KMS-11 (cell line): ENCODE measurements around the gene AJUBA.

Experiments used
- H2AFZ ChIP-seq: fragments of 200-600 bp; sonication (generic); 2 replicates; pipeline ENCODE4 v1.6.1; 2016; ENCODE audit warnings: antibody characterized with exemption, mixed run types, low read depth
- H3K27ac ChIP-seq: fragments of 200-600 bp; sonication (generic); 2 replicates; pipeline ENCODE4 v1.6.1; 2016; ENCODE audit warnings: mild to moderate bottlenecking, mixed run types
- H3K27me3 ChIP-seq: fragments of 200-600 bp; sonication (generic); 2 replicates; pipeline ENCODE4 v1.6.1; 2017; ENCODE audit warnings: mild to moderate bottlenecking, low read depth, mixed run types, moderate library complexity; ENCODE audit not compliant: insufficient read depth
- H3K36me3 ChIP-seq: fragments of 200-600 bp; sonication (generic); 2 replicates; pipeline ENCODE4 v1.6.1; 2017; ENCODE audit warnings: mild to moderate bottlenecking, mixed run types; ENCODE audit not compliant: insufficient read depth
- H3K4me1 ChIP-seq: fragments of 200-600 bp; sonication (generic); 2 replicates; pipeline ENCODE4 v1.6.1; 2016; ENCODE audit warnings: mild to moderate bottlenecking, low read depth, mixed run types; ENCODE audit not compliant: poor library complexity, severe bottlenecking
- H3K4me2 ChIP-seq: fragments of 200-600 bp; sonication (generic); 2 replicates; pipeline ENCODE4 v1.7.0; 2016; ENCODE audit warnings: mild to moderate bottlenecking, mixed run types
- H3K4me3 ChIP-seq: fragments of 200-600 bp; sonication (generic); IDR thresholded peaks from 2 replicates; pipeline ENCODE4 v1.6.1; 2017; ENCODE audit warnings: low read depth, low read length, mixed read lengths; ENCODE audit not compliant: insufficient read depth
- H3K79me2 ChIP-seq: fragments of 200-600 bp; sonication (generic); 2 replicates; pipeline ENCODE4 v1.6.1; 2016; ENCODE audit warnings: low read depth, mixed run types; ENCODE audit not compliant: insufficient read depth
- H3K9ac ChIP-seq: fragments of 200-600 bp; sonication (generic); 2 replicates; pipeline ENCODE4 v1.6.1; 2016; ENCODE audit warnings: mild to moderate bottlenecking, mixed run types
- H4K20me1 ChIP-seq: fragments of 200-600 bp; sonication (generic); 2 replicates; pipeline ENCODE4 v1.6.1; 2016; ENCODE audit warnings: mild to moderate bottlenecking, mixed run types; ENCODE audit not compliant: insufficient read depth
- TF ChIP-seq, protein P1 (sequence below): fragments of 200-600 bp; sonication (generic); conservative IDR thresholded peaks from 2 replicates; pipeline ENCODE4 v1.6.1; 2017; ENCODE audit warnings: low read depth, mild to moderate bottlenecking, antibody characterized with exemption, low read length, moderate library complexity, mixed read lengths

AJUBA gene

GRCh38 chr14:22980672-22981089 is 1.7 kb downstream of the AJUBA start:
- Histone ChIP-seq H3K79me2 (no peaks in the 10 kb centered on the region), H2AFZ (no peak overlapping the region; the same call in 1 of the 2 replicates), H3K4me2 (no peak overlapping the region), H3K27me3 (no peaks in the 10 kb centered on the region), H3K27ac (no peak overlapping the region), H4K20me1 (no peaks in the 10 kb centered on the region), H3K4me1 (no peaks in the 10 kb centered on the region), H3K4me3 (no peak overlapping the region), H3K9ac (no peak overlapping the region), H3K36me3 (no peaks in the 10 kb centered on the region)
- TF ChIP-seq, protein P1, sequence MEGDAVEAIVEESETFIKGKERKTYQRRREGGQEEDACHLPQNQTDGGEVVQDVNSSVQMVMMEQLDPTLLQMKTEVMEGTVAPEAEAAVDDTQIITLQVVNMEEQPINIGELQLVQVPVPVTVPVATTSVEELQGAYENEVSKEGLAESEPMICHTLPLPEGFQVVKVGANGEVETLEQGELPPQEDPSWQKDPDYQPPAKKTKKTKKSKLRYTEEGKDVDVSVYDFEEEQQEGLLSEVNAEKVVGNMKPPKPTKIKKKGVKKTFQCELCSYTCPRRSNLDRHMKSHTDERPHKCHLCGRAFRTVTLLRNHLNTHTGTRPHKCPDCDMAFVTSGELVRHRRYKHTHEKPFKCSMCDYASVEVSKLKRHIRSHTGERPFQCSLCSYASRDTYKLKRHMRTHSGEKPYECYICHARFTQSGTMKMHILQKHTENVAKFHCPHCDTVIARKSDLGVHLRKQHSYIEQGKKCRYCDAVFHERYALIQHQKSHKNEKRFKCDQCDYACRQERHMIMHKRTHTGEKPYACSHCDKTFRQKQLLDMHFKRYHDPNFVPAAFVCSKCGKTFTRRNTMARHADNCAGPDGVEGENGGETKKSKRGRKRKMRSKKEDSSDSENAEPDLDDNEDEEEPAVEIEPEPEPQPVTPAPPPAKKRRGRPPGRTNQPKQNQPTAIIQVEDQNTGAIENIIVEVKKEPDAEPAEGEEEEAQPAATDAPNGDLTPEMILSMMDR = no peak

- no peaks in the 10 kb centered on the region for H3K36me3 ChIP-seq
- H3K4me2 ChIP-seq = no peak overlapping the region
- no peak overlapping the region for H3K4me3 ChIP-seq
- no peak overlapping the region for H2AFZ ChIP-seq
- H3K27ac ChIP-seq = no peak overlapping the region
- H3K9ac ChIP-seq = no peak overlapping the region
- H3K4me1 ChIP-seq = no peaks in the 10 kb centered on the region
- no peaks in the 10 kb centered on the region for H4K20me1 ChIP-seq
- H3K79me2 ChIP-seq = no peaks in the 10 kb centered on the region
- H3K27me3 ChIP-seq = no peaks in the 10 kb centered on the region
- TF ChIP-seq, protein P1 = no peak
These were observed 2.5 kb downstream of the AJUBA start for GRCh38 chr14:22979748-22980392.

GRCh38 chr14:22978981-22979671 is 3.2 kb downstream of the AJUBA start:
- no peak overlapping the region for H3K4me2 ChIP-seq
- H3K79me2 ChIP-seq = no peaks in the 10 kb centered on the region
- TF ChIP-seq, protein P1 = no peak
- H3K36me3 ChIP-seq = no peaks in the 10 kb centered on the region
- H3K9ac ChIP-seq = no peak overlapping the region
- no peaks in the 10 kb centered on the region for H3K4me1 ChIP-seq
- no peak overlapping the region for H3K27ac ChIP-seq
- H2AFZ ChIP-seq = no peak overlapping the region
- no peak overlapping the region for H3K4me3 ChIP-seq
- H4K20me1 ChIP-seq = no peaks in the 10 kb centered on the region
- H3K27me3 ChIP-seq = no peaks in the 10 kb centered on the region

DNA sequence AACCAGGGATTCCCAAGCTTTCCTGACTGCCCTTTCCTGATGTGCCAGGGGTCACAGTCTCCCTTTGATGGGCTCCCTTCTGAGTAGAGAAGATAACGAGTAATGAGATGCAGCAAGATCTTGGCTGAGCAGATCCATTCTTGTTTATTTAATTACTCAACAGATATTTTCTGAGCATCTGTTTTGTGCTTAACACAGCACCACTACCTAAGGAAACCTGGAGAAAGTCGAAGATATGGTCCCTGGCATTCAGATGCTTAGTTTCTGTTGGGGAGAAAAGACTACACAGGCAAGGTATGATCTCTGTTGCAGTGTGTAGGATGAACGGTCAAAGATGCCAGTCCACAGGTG is 3.9 kb downstream of the AJUBA start:
- Histone ChIP-seq H3K79me2 (no peaks in the 10 kb centered on the region), H3K9ac (no peak overlapping the region), H3K27me3 (no peaks in the 10 kb centered on the region), H3K27ac (no peak overlapping the region), H2AFZ (no peak overlapping the region), H3K4me3 (no peak overlapping the region), H3K4me1 (no peaks in the 10 kb centered on the region), H4K20me1 (no peaks in the 10 kb centered on the region), H3K4me2 (no peak overlapping the region), H3K36me3 (no peaks in the 10 kb centered on the region)
- TF ChIP-seq, protein P1 = no peak
